Thyroid gland (tissue), 4 donors: ENCODE measurements around the gene GPR150.

ENCODE experiments used
- CTCF ChIP-seq, 6 experiments: fragments of 200-600 bp in 3 of 6; fragments of 450-650 bp in 3 of 6; sonication (generic) in 3 of 6; IDR thresholded peaks; one replicate each; pipeline ENCODE4 v1.5.1; 2016 to 2019; ENCODE audit warnings: antibody characterized with exemption in 6 of 6, mild to moderate bottlenecking in 2 of 6, inconsistent platforms in 1 of 6, moderate library complexity in 1 of 6
- POLR2A ChIP-seq, 2 donors: fragments of 450-650 bp; IDR thresholded peaks; one replicate each; pipeline ENCODE4 v1.6.1; 2017; ENCODE audit warnings: antibody characterized with exemption in 2 of 2, mild to moderate bottlenecking in 2 of 2, moderate library complexity in 1 of 2

DNA sequence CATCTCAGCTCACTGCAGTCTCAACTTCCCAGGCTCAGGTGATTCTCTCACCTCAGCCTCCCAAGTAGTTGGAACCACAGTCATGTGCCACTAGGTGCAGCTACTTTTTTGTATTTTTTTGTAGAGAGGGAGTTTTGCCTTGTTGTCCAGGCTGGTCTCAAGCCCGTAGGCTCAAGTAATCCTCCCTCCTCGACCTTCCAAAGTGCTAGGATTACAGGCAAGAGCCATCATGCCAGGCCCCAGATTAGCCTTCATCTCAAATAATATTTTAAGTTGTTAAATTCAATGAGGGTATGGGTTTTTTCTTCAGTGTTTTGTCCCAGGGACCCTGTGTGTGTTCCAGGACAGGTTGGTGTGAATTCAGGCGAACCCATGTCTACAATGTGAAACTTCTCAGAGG is 14.2 kb downstream of the GPR150 start:
- TF ChIP-seq CTCF (IDR thresholded peaks at IDR 0.05) (no peak), POLR2A (IDR thresholded peaks at IDR 0.05) (no peak)
